GM10266 (cell line): Measurements from ENCODE around the gene KCNK3.
"Not testable (repeated sequence)": the region's sequence is repeated elsewhere in the genome, so short reads cannot be mapped to it uniquely, and the experiment has no call there.

ENCODE experiments used
- DNase-seq: peaks from one replicate; pipeline ENCODE4 v3.0.0; 2012; ENCODE audit errors: extremely low spot score
- CTCF ChIP-seq: IDR thresholded peaks from 2 replicates; pipeline ENCODE4 v1.5.1; 2012; ENCODE audit warnings: mild to moderate bottlenecking, low read depth; ENCODE audit not compliant: control insufficient read depth, insufficient read depth; ENCODE audit errors: missing control alignments

The KCNK3 gene

GRCh38 chr2:26740890-26741302 lies 48.4 kb downstream of the KCNK3 start:
- no peak for DNase-seq
- TF ChIP-seq CTCF: no peak

GRCh38 chr2:26742048-26742770 lies 49.7 kb downstream of the KCNK3 start:
- no peak for TF ChIP-seq CTCF
- DNase-seq: no peak

GRCh38 chr2:26743852-26744251 lies 51.3 kb downstream of the KCNK3 start:
- no peak for DNase-seq

GRCh38 chr2:26744953-26745352 lies 52.4 kb downstream of the KCNK3 start:
- TF ChIP-seq CTCF: no peak
- DNase-seq: no peak

More at GRCh38 chr2:26743852-26744251, 51.3 kb downstream of the KCNK3 start:
- TF ChIP-seq CTCF: no peak

- DNase-seq: peak; percentile 75
- TF ChIP-seq CTCF: peak; percentile 94
These were observed 53.2 kb downstream of the KCNK3 start for GRCh38 chr2:26745609-26746327.

- no peak for TF ChIP-seq CTCF
- DNase-seq: no peak
These were observed 54.4 kb downstream of the KCNK3 start for GRCh38 chr2:26746934-26747333.

- DNase-seq: not testable (repeated sequence)
These were observed 57.4 kb downstream of the KCNK3 start for GRCh38 chr2:26749787-26750420.

GRCh38 chr2:26750467-26750866 lies 57.9 kb downstream of the KCNK3 start:
- DNase-seq: not testable (repeated sequence)
